HCT116 (cell line): ENCODE results near the gene SUSD4. TPM values are rescaled to one million over a fixed set of nuclear protein-coding genes. Genes with fewer than 3 reads are reported as not detected.

Experiments used
- ATAC-seq: fragments of 200-7000 bp; cut with Tn5 transposase; 2 replicates; pipeline ENCODE4 v1.9.1; 2020; ENCODE audit warnings: mild to moderate bottlenecking, moderate library complexity
- BruUV-seq: library from RNA; stranded (reverse); fragments of 400-500 nt; replicated peaks from 2 replicates; lab custom pipeline; 2021; lab: Mats Ljungman, UMichigan
- CTCF ChIA-PET: fragments of 300-600 bp; sonication (Branson Sonifier 250); formaldehyde crosslinking; loops from one replicate; lab custom pipeline; 2021; ENCODE audit warnings: antibody characterized with exemption; lab: Charles Lee
- POLR2A ChIA-PET: fragments of 300-600, 350-600 bp; sonication (Branson Sonifier 250); formaldehyde crosslinking; loops from one replicate; lab custom pipeline; 2021; ENCODE audit warnings: antibody characterized with exemption; lab: Charles Lee
- RAD21 ChIA-PET, 2 experiments: fragments of 300-600 bp; sonication (Branson Sonifier 250); formaldehyde crosslinking; loops; one replicate each; lab custom pipeline; 2023; ENCODE audit warnings: low total read pairs in 2 of 2; ENCODE audit not compliant: uncharacterized antibody in 2 of 2, unreplicated experiment in 2 of 2, low non-redundant PET in 1 of 2; lab: Charles Lee
- DNase-seq: peaks from one replicate; pipeline ENCODE4 v3.0.0-alpha.2; 2010; ENCODE audit warnings: low read depth, low spot score
- H2AFZ ChIP-seq: fragments of 200-600 bp; shearing (Covaris generic), sonication (generic); 2 replicates; pipeline ENCODE4 v1.6.1; 2017; ENCODE audit warnings: low read depth, mixed run types, mixed read lengths, antibody characterized with exemption, low read length; ENCODE audit not compliant: poor library complexity, severe bottlenecking
- H3K27ac ChIP-seq: 2 replicates; pipeline ENCODE4 v1.5.1; 2012; ENCODE audit warnings: low read depth, low read length
- H3K27me3 ChIP-seq: fragments of 200-600 bp; sonication (generic); 2 replicates; pipeline ENCODE4 v1.6.1; 2016; ENCODE audit warnings: mixed run types, low read length, mixed read lengths; ENCODE audit not compliant: insufficient read depth
- H3K36me3 ChIP-seq, 2 experiments: fragments of 200-500 bp in 1 of 2; fragments of 200-600 bp in 1 of 2; sonication (Bioruptor generic) in 1 of 2; sonication (generic) in 1 of 2; 2 replicates each; pipeline versions ENCODE4 v1.5.1 to v1.6.1; 2014 to 2016; ENCODE audit warnings: low read length in 2 of 2, inconsistent platforms in 1 of 2, mixed read lengths in 1 of 2, mixed run types in 1 of 2; ENCODE audit not compliant: insufficient read depth in 2 of 2, control insufficient read depth in 1 of 2
- H3K4me1 ChIP-seq, 2 experiments: fragments of 200-600 bp in 1 of 2; sonication (generic) in 1 of 2; 2 replicates each; pipeline versions ENCODE4 v1.5.1 to v1.6.1; 2012 to 2017; ENCODE audit warnings: low read length in 2 of 2, inconsistent platforms in 1 of 2, mild to moderate bottlenecking in 1 of 2, mixed read lengths in 1 of 2, mixed run types in 1 of 2, moderate library complexity in 1 of 2; ENCODE audit not compliant: insufficient read depth in 2 of 2, control insufficient read depth in 1 of 2
- H3K4me2 ChIP-seq: fragments of 200-600 bp; sonication (generic); 2 replicates; pipeline ENCODE4 v1.6.1; 2017; ENCODE audit warnings: mixed run types, low read length, mixed read lengths
- H3K4me3 ChIP-seq, 2 experiments: fragments of 200-600 bp in 1 of 2; sonication (generic) in 1 of 2; replicated peaks in 1 of 2; 2 replicates each; pipeline ENCODE4 v1.5.1; 2011 to 2016; ENCODE audit warnings: low read length in 2 of 2, control low read depth in 1 of 2, low read depth in 1 of 2, mild to moderate bottlenecking in 1 of 2, mixed read lengths in 1 of 2, mixed run types in 1 of 2
- H3K79me2 ChIP-seq: fragments of 200-600 bp; sonication (generic); 2 replicates; pipeline ENCODE4 v1.6.1; 2017; ENCODE audit warnings: mild to moderate bottlenecking, mixed run types, low read length, moderate library complexity, mixed read lengths; ENCODE audit not compliant: insufficient read depth
- H3K9ac ChIP-seq: fragments of 200-600 bp; sonication (generic); 2 replicates; pipeline ENCODE4 v1.6.1; 2016; ENCODE audit warnings: low read length, mixed read lengths
- H3K9me2 ChIP-seq: fragments of 200-600 bp; sonication (generic), shearing (Covaris generic); 2 replicates; pipeline ENCODE4 v1.6.1; 2017; ENCODE audit warnings: mixed run types, mild to moderate bottlenecking, moderate library complexity; ENCODE audit not compliant: insufficient read depth
- H3K9me3 ChIP-seq, 2 experiments: fragments of 200-500 bp in 1 of 2; fragments of 200-600 bp in 1 of 2; sonication (Bioruptor generic) in 1 of 2; sonication (generic) in 1 of 2; 2 replicates each; pipeline ENCODE4 v1.6.1; 2014 to 2017; ENCODE audit warnings: low read length in 2 of 2, mixed read lengths in 2 of 2, inconsistent platforms in 1 of 2, low read depth in 1 of 2, mild to moderate bottlenecking in 1 of 2, mixed run types in 1 of 2, moderate library complexity in 1 of 2; ENCODE audit not compliant: control insufficient read depth in 1 of 2, insufficient read depth in 1 of 2
- H4K20me1 ChIP-seq: fragments of 200-600 bp; sonication (generic), shearing (Covaris generic); 2 replicates; pipeline ENCODE4 v1.6.1; 2017; ENCODE audit warnings: mixed run types, mild to moderate bottlenecking, moderate library complexity; ENCODE audit not compliant: insufficient read depth
- CBX3 ChIP-seq: IDR thresholded peaks from 2 replicates; pipeline ENCODE4 v1.6.1; 2012; ENCODE audit warnings: low read depth
- CEBPB ChIP-seq: IDR thresholded peaks from 2 replicates; pipeline ENCODE4 v1.6.1; 2012; ENCODE audit warnings: low read depth
- CTCF ChIP-seq, 3 experiments: fragments of 200-600 bp in 1 of 3; sonication (generic) in 1 of 3; IDR thresholded peaks in 2 of 3; conservative IDR thresholded peaks in 1 of 3; 2 replicates each; pipeline ENCODE4 v1.5.1; 2012 to 2017; ENCODE audit warnings: low read depth in 2 of 3, low read length in 2 of 3, antibody characterized with exemption in 1 of 3, borderline replicate concordance in 1 of 3, control low read depth in 1 of 3, mild to moderate bottlenecking in 1 of 3, mixed read lengths in 1 of 3, mixed run types in 1 of 3, moderate library complexity in 1 of 3; ENCODE audit not compliant: insufficient read depth in 1 of 3
- EGR1 ChIP-seq: IDR thresholded peaks from 2 replicates; pipeline ENCODE4 v1.6.1; 2012; ENCODE audit warnings: low read depth
- ELF1 ChIP-seq: IDR thresholded peaks from 2 replicates; pipeline ENCODE4 v1.6.1; 2012; ENCODE audit warnings: low read depth, borderline replicate concordance
- EZH2 ChIP-seq: fragments of 200-600 bp; sonication (generic); IDR thresholded peaks from 2 replicates; pipeline ENCODE4 v1.6.1; 2017; ENCODE audit warnings: antibody characterized with exemption, mixed run types
- EZH2phosphoT487 ChIP-seq: fragments of 200-600 bp; IDR thresholded peaks from 2 replicates; pipeline ENCODE4 v1.6.1; 2018; ENCODE audit warnings: antibody characterized with exemption, borderline replicate concordance
- FOSL1 ChIP-seq: IDR thresholded peaks from 2 replicates; pipeline ENCODE4 v1.6.1; 2012; ENCODE audit warnings: low read depth
- MAX ChIP-seq: IDR thresholded peaks from 2 replicates; pipeline ENCODE4 v1.6.1; 2012
- POLR2A ChIP-seq: IDR thresholded peaks from 2 replicates; pipeline ENCODE4 v1.7.0; 2011; ENCODE audit warnings: borderline replicate concordance; ENCODE audit not compliant: insufficient read depth, insufficient read length; ENCODE audit errors: extremely low read depth
- POLR2AphosphoS5 ChIP-seq: IDR thresholded peaks from 2 replicates; pipeline ENCODE4 v1.6.1; 2011; ENCODE audit warnings: mild to moderate bottlenecking, low read depth, low read length, moderate library complexity
- RAD21 ChIP-seq: IDR thresholded peaks from 2 replicates; pipeline ENCODE4 v1.6.1; 2012; ENCODE audit warnings: low read depth, mild to moderate bottlenecking
- REST ChIP-seq: IDR thresholded peaks from 2 replicates; pipeline ENCODE4 v1.6.1; 2012; ENCODE audit warnings: low read depth
- SIN3A ChIP-seq: IDR thresholded peaks from 2 replicates; pipeline ENCODE4 v1.6.1; 2012; ENCODE audit warnings: low read depth
- SP1 ChIP-seq: IDR thresholded peaks from 2 replicates; pipeline ENCODE4 v1.6.1; 2012; ENCODE audit warnings: low read depth
- SRF ChIP-seq: IDR thresholded peaks from 2 replicates; pipeline ENCODE4 v1.6.1; 2012; ENCODE audit warnings: low read depth
- TCF7L2 ChIP-seq: IDR thresholded peaks from 2 replicates; pipeline ENCODE4 v1.7.0; 2011; ENCODE audit warnings: borderline replicate concordance, inconsistent platforms; ENCODE audit not compliant: insufficient read depth, insufficient read length; ENCODE audit errors: extremely low read depth
- YY1 ChIP-seq: IDR thresholded peaks from 2 replicates; pipeline ENCODE4 v1.6.1; 2011; ENCODE audit warnings: low read length, low read depth, moderate library complexity, mild to moderate bottlenecking; ENCODE audit not compliant: insufficient replicate concordance; ENCODE audit errors: extremely low read depth
- ZBTB33 ChIP-seq: IDR thresholded peaks from 2 replicates; pipeline ENCODE4 v1.6.1; 2011; ENCODE audit warnings: mild to moderate bottlenecking, low read length, moderate library complexity; ENCODE audit not compliant: insufficient replicate concordance; ENCODE audit errors: extremely low read depth
- ZFX ChIP-seq: fragments of 450-650 bp; IDR thresholded peaks from 2 replicates; pipeline ENCODE4 v1.6.1; 2017
- intact Hi-C: fragments of 100-400 bp; cut with micrococcal nuclease; formaldehyde crosslinking; loops from 2 replicates; pipeline ENCODE4 v1.10.0; 2022
- total RNA-seq: library from RNA; stranded (reverse); gene quantifications from one replicate; pipeline ENCODE4 v1.2.1, GENCODE V29; 2021; ENCODE audit not compliant: unreplicated experiment

The SUSD4 gene
- total RNA-seq, 1 experiment from 2014 or later: 0.59 TPM

- TF ChIP-seq ZFX: no peak
- no peak for TF ChIP-seq RAD21
- TF ChIP-seq MAX: no peak
- TF ChIP-seq FOSL1: no peak
- TF ChIP-seq POLR2AphosphoS5: no peak
- no peak for TF ChIP-seq SP1
- TF ChIP-seq CBX3: no peak
- TF ChIP-seq REST: no peak
- TF ChIP-seq EZH2: no peak
- TF ChIP-seq SRF: no peak
- no peak for TF ChIP-seq EZH2phosphoT487
- TF ChIP-seq ZBTB33: no peak
- no peak for TF ChIP-seq YY1
- no peak for TF ChIP-seq CEBPB
- TF ChIP-seq TCF7L2: no peak
- no peak for TF ChIP-seq CTCF (IDR thresholded peaks at IDR 0.05 in 2 of 3, conservative IDR thresholded peaks at IDR 0.05 in 1 of 3; ENCODE audit: borderline replicate concordance in 1 of 3, insufficient read depth in 1 of 3, low read depth in 2 of 3, low read length in 2 of 3)
- no peak for TF ChIP-seq SIN3A
- TF ChIP-seq ELF1: no peak
- TF ChIP-seq EGR1: no peak
- no peak for TF ChIP-seq POLR2A
- no peaks in the 10 kb centered on the region for H3K79me2 ChIP-seq
- H3K4me3 ChIP-seq: no peak overlapping the region
- intact Hi-C loops: no loop called here
- no peaks in the 10 kb centered on the region for H3K36me3 ChIP-seq
- no peaks in the 10 kb centered on the region for H4K20me1 ChIP-seq
- ChIA-PET CTCF (interaction anchor here (1.1 kb wide), 1 partner anchor 14 kb away, joined by 3 read pairs; no protein-coding TSS in a partner anchor), POLR2A (interaction anchor here (1.2 kb wide), 1 partner anchor 16 kb away, joined by 3 read pairs; no protein-coding TSS in a partner anchor), RAD21 (no interaction called here)
- no peaks in the 10 kb centered on the region for H3K9me2 ChIP-seq
- peaks cover 27% of the 10 kb centered on the region for H3K27me3 ChIP-seq
- no peaks in the 10 kb centered on the region for H3K9me3 ChIP-seq
- ATAC-seq (no peak), DNase-seq (no peak)
- no peaks in the 10 kb centered on the region for H3K4me1 ChIP-seq
- no peak overlapping the region for H3K27ac ChIP-seq
- H3K4me2 ChIP-seq: no peak overlapping the region
- BruUV-seq: no TSS peak
- no peak overlapping the region for H3K9ac ChIP-seq
- no peak overlapping the region for H2AFZ ChIP-seq
These were observed 14.7 kb downstream of the SUSD4 start for GRCh38 chr1:223349241-223349640.
